Astrocyte (in vitro differentiated cells and primary cell): ENCODE data around the gene HCN3.

ENCODE experiments used
- EZH2 ChIP-seq: IDR thresholded peaks from 2 replicates; pipeline ENCODE4 v1.6.1; 2012; ENCODE audit warnings: mild to moderate bottlenecking, low read length, inconsistent platforms; ENCODE audit not compliant: insufficient read depth
- TF ChIP-seq, protein P1 (sequence below): IDR thresholded peaks from 2 replicates; pipeline ENCODE4 v1.5.1; 2011; ENCODE audit warnings: low read depth, mild to moderate bottlenecking, inconsistent platforms, low read length, moderate library complexity; ENCODE audit not compliant: insufficient read depth

DNA sequence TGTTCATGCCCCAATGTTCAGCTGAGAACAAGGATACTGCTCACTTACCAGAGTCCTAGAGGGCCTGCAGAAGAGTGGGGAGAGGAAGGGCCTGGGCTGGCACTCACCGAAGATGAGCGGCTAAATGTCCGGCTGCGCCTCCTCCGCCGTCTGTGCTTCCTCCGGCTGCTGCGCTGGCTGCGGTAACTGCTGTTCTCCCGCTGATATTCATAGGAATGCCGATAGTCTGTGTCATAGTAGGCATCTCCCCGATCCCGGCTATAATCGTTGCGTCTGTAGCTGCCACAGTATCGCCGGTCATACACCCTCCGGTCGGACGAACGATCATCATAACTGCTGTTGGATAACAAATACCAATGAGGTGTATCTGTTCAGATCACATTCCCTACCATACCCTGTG lies 7.9 kb upstream of the HCN3 start:
- TF ChIP-seq EZH2: no peak
- TF ChIP-seq, protein P1, sequence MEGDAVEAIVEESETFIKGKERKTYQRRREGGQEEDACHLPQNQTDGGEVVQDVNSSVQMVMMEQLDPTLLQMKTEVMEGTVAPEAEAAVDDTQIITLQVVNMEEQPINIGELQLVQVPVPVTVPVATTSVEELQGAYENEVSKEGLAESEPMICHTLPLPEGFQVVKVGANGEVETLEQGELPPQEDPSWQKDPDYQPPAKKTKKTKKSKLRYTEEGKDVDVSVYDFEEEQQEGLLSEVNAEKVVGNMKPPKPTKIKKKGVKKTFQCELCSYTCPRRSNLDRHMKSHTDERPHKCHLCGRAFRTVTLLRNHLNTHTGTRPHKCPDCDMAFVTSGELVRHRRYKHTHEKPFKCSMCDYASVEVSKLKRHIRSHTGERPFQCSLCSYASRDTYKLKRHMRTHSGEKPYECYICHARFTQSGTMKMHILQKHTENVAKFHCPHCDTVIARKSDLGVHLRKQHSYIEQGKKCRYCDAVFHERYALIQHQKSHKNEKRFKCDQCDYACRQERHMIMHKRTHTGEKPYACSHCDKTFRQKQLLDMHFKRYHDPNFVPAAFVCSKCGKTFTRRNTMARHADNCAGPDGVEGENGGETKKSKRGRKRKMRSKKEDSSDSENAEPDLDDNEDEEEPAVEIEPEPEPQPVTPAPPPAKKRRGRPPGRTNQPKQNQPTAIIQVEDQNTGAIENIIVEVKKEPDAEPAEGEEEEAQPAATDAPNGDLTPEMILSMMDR: no peak
